ENCODE measurements around the gene FGF12.

- TF ChIP-seq CTCF (IDR thresholded peaks at IDR 0.05; ENCODE audit: low read length) (no peak), EZH2 (IDR thresholded peaks at IDR 0.05; ENCODE audit: borderline replicate concordance, low read length) (no peak)
These were observed 477.8 kb downstream of the FGF12 start for GRCh38 chr3:192249516-192249915.
